Spinal cord (tissue), 10 donors: ENCODE measurements around the gene SALL2. TPM values are rescaled to one million over a fixed set of nuclear protein-coding genes. Genes with fewer than 3 reads are reported as not detected.

Experiments
- DNase-seq, 6 donors: peaks; one replicate each; pipeline versions ENCODE4 v3.0.0 to v3.0.0-alpha.2; 2013 to 2015; ENCODE audit warnings: low spot score in 6 of 6, low read depth in 4 of 6
- H3K27ac ChIP-seq: one replicate; pipeline ENCODE4 v1.5.1; 2013; ENCODE audit warnings: low read depth, low read length, control low read depth
- H3K27me3 ChIP-seq: one replicate; pipeline ENCODE4 v1.6.1; 2013; ENCODE audit warnings: low read length; ENCODE audit not compliant: control insufficient read depth, insufficient read depth
- H3K36me3 ChIP-seq: one replicate; pipeline ENCODE4 v1.6.1; 2013; ENCODE audit warnings: low read length; ENCODE audit not compliant: control insufficient read depth, insufficient read depth
- H3K4me1 ChIP-seq: one replicate; pipeline ENCODE4 v1.6.1; 2013; ENCODE audit warnings: low read length; ENCODE audit not compliant: control insufficient read depth, insufficient read depth
- H3K4me3 ChIP-seq: one replicate; pipeline ENCODE4 v1.5.1; 2013; ENCODE audit warnings: low read depth, low read length, control low read depth
- H3K9me3 ChIP-seq: one replicate; pipeline ENCODE4 v1.6.1; 2013; ENCODE audit warnings: low read length; ENCODE audit not compliant: control insufficient read depth, insufficient read depth
- WGBS: methylation state at CpG from one replicate; pipeline ENCODE4 v1.1.5; 2013; ENCODE audit warnings: missing lambda C conversion rate; ENCODE audit not compliant: insufficient coverage; 5-methylcytosine and 5-hydroxymethylcytosine counted together
- polyA plus RNA-seq, 2 donors: library from polyadenylated mRNA; unstranded; fragments of 120-200 nt; gene quantifications; one replicate each; pipeline ENCODE4 v1.2.1, GENCODE V29; 2013; ENCODE audit not compliant: insufficient read length in 2 of 2
- total RNA-seq, 2 donors: library from RNA; depleted of rRNA in 1 of 2; stranded (reverse); fragments of 120-200 nt in 1 of 2; fragments of >200 nt in 1 of 2; gene quantifications; one replicate each; pipeline versions ENCODE4 v1.2.3 to v1.2.4, GENCODE V29; 2013 to 2014
- donor health status: healthy.

Gene SALL2
- total and polyA plus RNA-seq, 4 donors: 36.9 to 158 (median 84.0) TPM

- Histone ChIP-seq H3K27ac (no peak overlapping the region), H3K9me3 (no peaks in the 10 kb centered on the region), H3K4me3 (no peak overlapping the region), H3K4me1 (no peaks in the 10 kb centered on the region), H3K27me3 (no peaks in the 10 kb centered on the region), H3K36me3 (peaks cover 70% of the 10 kb centered on the region)
- no CpG with 5 or more reads among the region's 2 CpGs for WGBS
- no peak for DNase-seq
Observed at GRCh38 chr14:21494902-21495762, 31.0 kb downstream of the SALL2 start.

GRCh38 chr14:21486640-21487087, 39.5 kb downstream of the SALL2 start:
- Histone ChIP-seq H3K36me3 (peaks cover 37% of the 10 kb centered on the region), H3K4me1 (no peaks in the 10 kb centered on the region), H3K27ac (no peak overlapping the region), H3K9me3 (no peaks in the 10 kb centered on the region), H3K4me3 (no peak overlapping the region), H3K27me3 (no peaks in the 10 kb centered on the region)
- no peak for DNase-seq
- no CpG with 5 or more reads among the region's 1 CpG for WGBS

- peak within 1 kb of the TSS; percentile 87 for H3K27ac ChIP-seq
- peak within 1 kb of the TSS; percentile 96 for H3K4me3 ChIP-seq
- peaks cover 5% of the 10 kb centered on the region for H3K4me1 ChIP-seq
- H3K36me3 ChIP-seq: peaks cover 10% of the 10 kb centered on the region
- H3K9me3 ChIP-seq: no peaks in the 10 kb centered on the region
- no peaks in the 10 kb centered on the region for H3K27me3 ChIP-seq
- WGBS: under 1% methylated on average over 40 of the region's 49 CpGs
- DNase-seq: peak; percentile 96 to 100 (median 99)
Observed at GRCh38 chr14:21476925-21477681, 49.0 kb downstream of the SALL2 start, which contains the start of the genes RAB2B and TOX4. Gene RAB2B (minus strand): TSS chr14:21476959. CDS start chr14:21476872, 87 bp downstream. Gene TOX4 (plus strand): TSS chr14:21477195. CDS start chr14:21477279, 84 bp downstream.

GRCh38 chr14:21476523-21476924, 49.6 kb downstream of the SALL2 start:
- 0% methylated on average over 12 of the region's 27 CpGs for WGBS
- peak overlapping the region; percentile 79 for H3K27ac ChIP-seq

GRCh38 chr14:21475767-21476522, 50.2 kb downstream of the SALL2 start:
- DNase-seq: no peak
- peaks cover 12% of the 10 kb centered on the region for H3K36me3 ChIP-seq
- peak overlapping the region; percentile 79 for H3K27ac ChIP-seq
- whole genome bisulfite sequencing: 100% methylated on average over 1 of the region's 10 CpGs
- peak overlapping the region; percentile 96 for H3K4me3 ChIP-seq
- no peaks in the 10 kb centered on the region for H3K27me3 ChIP-seq
- peaks cover 5% of the 10 kb centered on the region for H3K4me1 ChIP-seq
- H3K9me3 ChIP-seq: no peaks in the 10 kb centered on the region

More at GRCh38 chr14:21476523-21476924, 49.6 kb downstream of the SALL2 start:
- peak overlapping the region; percentile 96 for H3K4me3 ChIP-seq
- peaks cover 10% of the 10 kb centered on the region for H3K36me3 ChIP-seq
- peaks cover 5% of the 10 kb centered on the region for H3K4me1 ChIP-seq
- H3K27me3 ChIP-seq: no peaks in the 10 kb centered on the region
- H3K9me3 ChIP-seq: no peaks in the 10 kb centered on the region
- DNase-seq: no peak

Other genes with a start within 250 kb of the SALL2 start
- under 1 TPM; 0.33 to 0.50 TPM for gene RPGRIP1, start 246.3 kb downstream of the SALL2 start, total RNA-seq
- 1 to 10 TPM in 1 of 2 donors, under 1 TPM in 1; 0.78 to 1.3 TPM for gene RPGRIP1, start 246.3 kb downstream of the SALL2 start, polyA plus RNA-seq
- gene SUPT16H, start 142.3 kb downstream of the SALL2 start, total RNA-seq: 10 to 100 TPM; 75.0 to 88.8 TPM
- gene SUPT16H, start 142.3 kb downstream of the SALL2 start, polyA plus RNA-seq: 10 to 100 TPM; 88.8 to 98.0 TPM
- 10 to 100 TPM; 63.9 to 85.6 TPM for gene CHD8, start 70.2 kb downstream of the SALL2 start, total RNA-seq
- gene CHD8, start 70.2 kb downstream of the SALL2 start, polyA plus RNA-seq: 10 to 100 TPM; 79.5 to 84.0 TPM
- gene RAB2B, start 49.4 kb downstream of the SALL2 start, total RNA-seq: 10 to 100 TPM; 36.9 to 49.3 TPM
- 10 to 100 TPM; 41.9 to 42.3 TPM for gene RAB2B, start 49.4 kb downstream of the SALL2 start, polyA plus RNA-seq
- gene TOX4, start 49.2 kb downstream of the SALL2 start, total RNA-seq: 10 to 100 TPM; 25.9 to 39.1 TPM
- 10 to 100 TPM; 55.0 to 59.9 TPM for gene TOX4, start 49.2 kb downstream of the SALL2 start, polyA plus RNA-seq
- gene METTL3, start 15.0 kb downstream of the SALL2 start, total RNA-seq: 10 to 100 TPM; 64.9 to 79.0 TPM
- gene METTL3, start 15.0 kb downstream of the SALL2 start, polyA plus RNA-seq: 10 to 100 TPM; 75.3 to 78.1 TPM
- gene OR10G3, start 53.7 kb upstream of the SALL2 start, total RNA-seq: not detected
- gene OR10G3, start 53.7 kb upstream of the SALL2 start, polyA plus RNA-seq: not detected
- not detected for gene OR10G2, start 108.6 kb upstream of the SALL2 start, total RNA-seq
- not detected for gene OR10G2, start 108.6 kb upstream of the SALL2 start, polyA plus RNA-seq
- gene OR4E2, start 127.5 kb upstream of the SALL2 start, total RNA-seq: not detected
- gene OR4E2, start 127.5 kb upstream of the SALL2 start, polyA plus RNA-seq: not detected
- not detected for gene OR4E1, start 147.5 kb upstream of the SALL2 start, total RNA-seq
- gene OR4E1, start 147.5 kb upstream of the SALL2 start, polyA plus RNA-seq: under 1 TPM; 0.06 to 0.09 TPM